CD4-positive, alpha-beta T cell treated with Interleukin-6 for 4 hours (primary cell): ENCODE measurements around the gene ABCC3.

Experiments
- DNase-seq: peaks from one replicate; pipeline ENCODE4 v3.0.0-alpha.2; 2020; ENCODE audit warnings: mixed read lengths

ABCC3 gene

GRCh38 chr17:50608700-50609379 is 25.8 kb upstream of the ABCC3 start:
- DNase-seq: no peak

- DNase-seq: no peak
These were observed 25.2 kb upstream of the ABCC3 start for GRCh38 chr17:50609380-50610074.

GRCh38 chr17:50611634-50612033 is 23.0 kb upstream of the ABCC3 start:
- DNase-seq: no peak

GRCh38 chr17:50612281-50612680 is 22.4 kb upstream of the ABCC3 start:
- DNase-seq: no peak

GRCh38 chr17:50613007-50613992 is 21.4 kb upstream of the ABCC3 start:
- DNase-seq: peak; percentile 15

- DNase-seq: no peak
These were observed 20.1 kb upstream of the ABCC3 start for GRCh38 chr17:50614471-50615051.

- DNase-seq: no peak
These were observed 18.9 kb upstream of the ABCC3 start for GRCh38 chr17:50615828-50616227.

- DNase-seq: no peak
These were observed 16.4 kb upstream of the ABCC3 start for GRCh38 chr17:50618300-50618699.

- no peak for DNase-seq
These were observed 15.7 kb upstream of the ABCC3 start for GRCh38 chr17:50618941-50619340.

GRCh38 chr17:50619489-50619888 is 15.2 kb upstream of the ABCC3 start:
- DNase-seq: no peak

GRCh38 chr17:50620237-50620636 is 14.4 kb upstream of the ABCC3 start:
- DNase-seq: no peak

GRCh38 chr17:50620858-50621257 is 13.8 kb upstream of the ABCC3 start:
- no peak for DNase-seq

- no peak for DNase-seq
These were observed 13.1 kb upstream of the ABCC3 start for GRCh38 chr17:50621574-50622031.

- DNase-seq: no peak
These were observed 10.3 kb upstream of the ABCC3 start for GRCh38 chr17:50624321-50624934.

GRCh38 chr17:50625032-50625871 is 9.4 kb upstream of the ABCC3 start:
- no peak for DNase-seq

GRCh38 chr17:50626037-50626574 is 8.6 kb upstream of the ABCC3 start:
- peak; percentile 76 for DNase-seq

GRCh38 chr17:50627036-50627781 is 7.5 kb upstream of the ABCC3 start:
- DNase-seq: no peak

GRCh38 chr17:50627782-50628601 is 6.7 kb upstream of the ABCC3 start:
- no peak for DNase-seq

- no peak for DNase-seq
These were observed 4.8 kb upstream of the ABCC3 start for GRCh38 chr17:50629902-50630301.
